ENCODE data around the gene ZNF516. TPM values are rescaled to one million over a fixed set of nuclear protein-coding genes. Genes with fewer than 3 reads are reported as not detected.

Gene ZNF516
- total RNA-seq, 1 donor from 2014 or later: 21.6 TPM

GRCh38 chr18:76412818-76413565 lies 82.0 kb downstream of the ZNF516 start:
- Histone ChIP-seq H3K27ac (no peak overlapping the region), H3K4me3 (no peak overlapping the region), H3K4me1 (no peaks in the 10 kb centered on the region), H3K27me3 (no peaks in the 10 kb centered on the region), H3K9me3 (no peaks in the 10 kb centered on the region), H3K36me3 (no peaks in the 10 kb centered on the region)
- DNase-seq (ENCODE audit: low spot score in 2 of 2): no peak
- TF ChIP-seq, protein P1, sequence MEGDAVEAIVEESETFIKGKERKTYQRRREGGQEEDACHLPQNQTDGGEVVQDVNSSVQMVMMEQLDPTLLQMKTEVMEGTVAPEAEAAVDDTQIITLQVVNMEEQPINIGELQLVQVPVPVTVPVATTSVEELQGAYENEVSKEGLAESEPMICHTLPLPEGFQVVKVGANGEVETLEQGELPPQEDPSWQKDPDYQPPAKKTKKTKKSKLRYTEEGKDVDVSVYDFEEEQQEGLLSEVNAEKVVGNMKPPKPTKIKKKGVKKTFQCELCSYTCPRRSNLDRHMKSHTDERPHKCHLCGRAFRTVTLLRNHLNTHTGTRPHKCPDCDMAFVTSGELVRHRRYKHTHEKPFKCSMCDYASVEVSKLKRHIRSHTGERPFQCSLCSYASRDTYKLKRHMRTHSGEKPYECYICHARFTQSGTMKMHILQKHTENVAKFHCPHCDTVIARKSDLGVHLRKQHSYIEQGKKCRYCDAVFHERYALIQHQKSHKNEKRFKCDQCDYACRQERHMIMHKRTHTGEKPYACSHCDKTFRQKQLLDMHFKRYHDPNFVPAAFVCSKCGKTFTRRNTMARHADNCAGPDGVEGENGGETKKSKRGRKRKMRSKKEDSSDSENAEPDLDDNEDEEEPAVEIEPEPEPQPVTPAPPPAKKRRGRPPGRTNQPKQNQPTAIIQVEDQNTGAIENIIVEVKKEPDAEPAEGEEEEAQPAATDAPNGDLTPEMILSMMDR (IDR thresholded peaks at IDR 0.05): no peak
- intact Hi-C loops (cut with DNase I): no loop called here

DNA sequence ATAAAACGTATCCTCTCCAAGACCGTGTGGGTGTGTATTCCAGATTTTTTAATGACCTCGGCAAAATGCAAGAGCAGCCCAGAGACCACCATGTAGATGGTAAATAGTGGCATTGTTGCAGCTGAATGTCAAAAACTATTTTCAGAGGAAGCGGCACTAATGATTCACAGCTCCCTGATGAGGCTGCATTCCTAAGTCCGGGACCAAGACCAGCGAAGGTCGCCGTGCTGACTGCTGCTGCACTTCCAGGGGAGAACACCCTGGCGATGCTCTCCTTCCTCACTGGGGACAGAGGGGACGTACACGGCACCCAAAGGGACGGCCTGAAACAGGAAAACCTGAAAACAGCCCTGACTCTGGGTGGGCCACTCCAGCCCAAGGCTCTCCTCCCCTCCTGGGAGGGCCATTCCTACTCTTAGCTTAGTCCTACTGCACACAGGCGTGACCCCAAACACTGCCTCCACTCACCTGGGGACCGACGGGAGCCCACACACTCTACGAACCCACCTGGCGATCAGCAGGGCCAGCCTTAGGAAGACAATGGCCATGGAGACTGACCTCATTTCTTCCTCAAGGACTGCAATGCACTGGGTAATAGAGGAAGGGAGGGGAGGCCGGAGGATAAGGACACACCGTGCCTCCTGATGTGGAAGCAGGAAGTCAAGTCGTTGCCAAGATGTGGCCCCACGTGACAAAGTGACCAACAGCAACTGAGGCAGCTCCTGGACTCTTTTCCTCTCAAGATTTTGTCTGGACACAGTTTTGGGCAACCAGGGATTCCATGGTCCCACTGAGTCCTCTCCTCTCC lies 82.8 kb downstream of the ZNF516 start:
- intact Hi-C loops (cut with DNase I): no loop called here
- H3K36me3 ChIP-seq: no peaks in the 10 kb centered on the region
- H3K4me1 ChIP-seq: no peaks in the 10 kb centered on the region
- no peaks in the 10 kb centered on the region for H3K27me3 ChIP-seq
- DNase-seq (ENCODE audit: low spot score in 2 of 2): no peak
- no peak overlapping the region for H3K4me3 ChIP-seq
- TF ChIP-seq, protein P1 (IDR thresholded peaks at IDR 0.05): no peak
- no peaks in the 10 kb centered on the region for H3K9me3 ChIP-seq
- no peak overlapping the region for H3K27ac ChIP-seq

- intact Hi-C loops (cut with DNase I): no loop called here
- Histone ChIP-seq H3K4me3 (no peak overlapping the region), H3K9me3 (no peaks in the 10 kb centered on the region), H3K27me3 (no peaks in the 10 kb centered on the region), H3K4me1 (no peaks in the 10 kb centered on the region), H3K36me3 (no peaks in the 10 kb centered on the region), H3K27ac (no peak overlapping the region)
- TF ChIP-seq, protein P1 (IDR thresholded peaks at IDR 0.05): no peak
- DNase-seq (ENCODE audit: low spot score in 2 of 2): no peak
Measured at GRCh38 chr18:76410660-76411417, 84.2 kb downstream of the ZNF516 start.

DNA sequence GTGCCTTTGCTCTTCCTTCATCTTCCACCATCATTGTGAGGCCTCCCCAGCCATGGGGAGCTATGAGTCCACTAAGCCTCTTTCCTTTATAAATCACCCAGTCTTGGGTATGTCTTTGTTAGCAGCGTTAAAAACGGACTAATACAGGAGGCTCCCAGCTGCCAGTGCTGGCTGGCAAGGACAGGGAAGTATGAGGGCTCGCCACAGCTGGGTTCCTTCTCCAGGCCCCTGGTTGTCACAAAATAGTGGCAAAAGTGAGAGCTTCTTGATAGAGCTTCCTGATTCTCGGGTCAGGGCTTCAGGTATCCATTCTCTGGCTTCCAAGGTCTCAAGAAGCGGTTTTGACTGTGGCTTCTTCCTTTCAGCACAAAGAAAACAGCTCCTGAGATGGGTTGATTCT lies 85.0 kb downstream of the ZNF516 start:
- Histone ChIP-seq H3K4me1 (no peaks in the 10 kb centered on the region), H3K27me3 (no peaks in the 10 kb centered on the region), H3K9me3 (no peaks in the 10 kb centered on the region), H3K36me3 (no peaks in the 10 kb centered on the region), H3K27ac (no peak overlapping the region), H3K4me3 (no peak overlapping the region)
- intact Hi-C loops (cut with DNase I): no loop called here
- TF ChIP-seq, protein P1 (IDR thresholded peaks at IDR 0.05): no peak
- DNase-seq (ENCODE audit: low spot score in 2 of 2): no peak

GRCh38 chr18:76408480-76409067 lies 86.5 kb downstream of the ZNF516 start:
- H3K36me3 ChIP-seq: no peaks in the 10 kb centered on the region
- intact Hi-C loops (cut with DNase I): no loop called here
- no peak overlapping the region for H3K4me3 ChIP-seq
- H3K9me3 ChIP-seq: no peaks in the 10 kb centered on the region
- no peak for DNase-seq (ENCODE audit: low spot score in 2 of 2)
- H3K27ac ChIP-seq: no peak overlapping the region
- no peaks in the 10 kb centered on the region for H3K27me3 ChIP-seq
- H3K4me1 ChIP-seq: no peaks in the 10 kb centered on the region
- TF ChIP-seq, protein P1 (IDR thresholded peaks at IDR 0.05): no peak

Measured in ascending aorta (tissue), 2 donors.